KOPT-K1 (cell line): ENCODE measurements around the gene DDTL.
"Not testable (repeated sequence)": the region's sequence is repeated elsewhere in the genome, so short reads cannot be mapped to it uniquely, and the experiment has no call there.

Experiments used
- H3K27ac ChIP-seq: fragments of 200-600 bp; sonication (generic); 2 replicates; pipeline ENCODE4 v1.5.1; 2016; ENCODE audit warnings: antibody characterized with exemption, mild to moderate bottlenecking, low read depth, low read length; ENCODE audit not compliant: poor library complexity, severe bottlenecking
- H3K36me3 ChIP-seq: fragments of 200-600 bp; sonication (generic); 2 replicates; pipeline ENCODE4 v1.5.1; 2017; ENCODE audit warnings: antibody characterized with exemption, mild to moderate bottlenecking, low read length, moderate library complexity; ENCODE audit not compliant: insufficient read depth
- H3K9me3 ChIP-seq: fragments of 200-600 bp; sonication (generic); 2 replicates; pipeline ENCODE4 v1.5.1; 2017; ENCODE audit warnings: antibody characterized with exemption, low read length, mild to moderate bottlenecking; ENCODE audit not compliant: insufficient read depth, poor library complexity, severe bottlenecking

Gene DDTL

GRCh38 chr22:23966568-23966967 is at the start of gene DDTL:
TSS of gene DDTL (plus strand) at chr22:23966888. CDS start at chr22:23966915, 27 bp downstream.
- peaks cover 26% of the 10 kb centered on the region for H3K36me3 ChIP-seq
- H3K9me3 ChIP-seq, H3K27ac ChIP-seq: not testable (repeated sequence)

- H3K36me3 ChIP-seq, result peaks cover 31% of the 10 kb centered on the region; the same call in 1 of the 2 replicates
- H3K27ac ChIP-seq, H3K9me3 ChIP-seq: not testable (repeated sequence)
Observed at GRCh38 chr22:23920267-23920611, 46.4 kb upstream of the DDTL start.

GRCh38 chr22:23921586-23922201 is 45.0 kb upstream of the DDTL start:
- peaks cover 45% of the 10 kb centered on the region; the same call in 1 of the 2 replicates for H3K36me3 ChIP-seq
- not testable (repeated sequence) for H3K27ac ChIP-seq

DNA sequence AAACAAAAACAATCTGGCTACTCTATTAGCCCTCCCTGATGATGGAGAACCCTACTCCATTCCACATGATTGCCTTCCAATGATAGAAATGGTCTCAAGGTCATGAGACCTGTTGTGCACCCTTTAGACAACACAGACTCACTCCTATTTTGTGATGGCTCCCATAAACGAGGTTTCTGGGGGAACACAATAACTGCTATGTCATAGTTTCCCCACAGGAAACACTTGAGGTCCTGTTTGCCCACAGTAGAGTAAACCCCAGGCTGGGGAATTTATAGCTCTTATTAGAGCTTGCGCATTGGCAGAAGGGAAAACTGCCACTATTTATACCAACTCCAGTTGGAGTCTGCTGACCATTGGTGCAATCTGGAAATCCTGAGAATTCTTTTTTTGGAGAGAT is 43.8 kb upstream of the DDTL start:
- Histone ChIP-seq H3K9me3 (peaks cover 20% of the 10 kb centered on the region), H3K36me3 (peaks cover 57% of the 10 kb centered on the region; the same call in 1 of the 2 replicates), H3K27ac (no peak overlapping the region)

More at GRCh38 chr22:23921586-23922201, 45.0 kb upstream of the DDTL start:
- peaks cover 18% of the 10 kb centered on the region for H3K9me3 ChIP-seq

DNA sequence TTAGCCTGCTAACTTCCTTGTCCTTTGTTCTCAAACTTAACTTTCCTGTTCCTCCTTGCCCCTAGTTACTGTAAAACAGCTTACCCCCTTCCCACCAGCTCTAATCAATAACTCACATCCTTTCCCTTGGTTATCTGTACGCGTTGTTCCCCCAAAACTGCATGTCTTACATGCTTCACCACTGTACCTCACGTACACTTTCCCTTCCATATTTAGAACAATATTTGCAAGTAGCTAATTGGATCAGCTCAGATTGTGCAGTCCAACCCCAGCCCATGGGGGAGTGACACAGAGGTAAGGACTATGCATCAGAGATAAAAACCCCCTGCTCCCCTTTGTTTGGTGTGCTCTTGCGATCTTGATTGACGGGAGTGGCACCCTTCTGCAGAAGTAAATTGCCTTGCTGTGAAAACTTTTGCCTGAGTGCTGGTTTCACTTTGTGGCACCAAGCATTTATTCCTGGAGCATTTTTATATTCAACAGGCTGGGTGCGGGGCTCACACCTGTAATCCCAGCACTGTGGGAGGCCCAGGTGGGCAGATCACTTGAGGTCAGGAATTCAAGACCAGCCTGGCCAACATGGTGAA is 41.6 kb upstream of the DDTL start:
- H3K36me3 ChIP-seq, result peaks cover 69% of the 10 kb centered on the region; the same call in 1 of the 2 replicates
- no peak overlapping the region for H3K27ac ChIP-seq
- H3K9me3 ChIP-seq, result peaks cover 22% of the 10 kb centered on the region

DNA sequence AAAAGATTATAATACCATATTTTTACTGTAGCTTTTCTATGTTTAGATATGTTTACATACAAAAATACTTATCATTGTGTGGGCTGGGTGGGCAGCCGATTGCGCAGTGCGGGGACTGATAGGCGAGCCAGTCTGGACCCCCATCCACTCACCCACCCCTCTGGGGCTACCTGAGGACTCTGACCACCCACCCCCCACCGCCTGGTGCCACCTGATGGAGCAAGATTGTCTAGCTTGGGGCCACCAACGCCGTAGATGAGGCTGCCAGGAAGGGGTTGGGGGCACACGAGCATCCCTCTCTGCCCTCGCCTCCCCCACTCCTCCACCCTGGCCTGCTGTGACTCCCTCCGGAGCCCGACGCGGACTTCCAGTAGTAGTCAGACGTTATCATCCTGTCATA is 40.1 kb upstream of the DDTL start:
- Histone ChIP-seq H3K36me3 (peaks cover 76% of the 10 kb centered on the region; the same call in 1 of the 2 replicates), H3K27ac (no peak overlapping the region), H3K9me3 (peaks cover 29% of the 10 kb centered on the region)

DNA sequence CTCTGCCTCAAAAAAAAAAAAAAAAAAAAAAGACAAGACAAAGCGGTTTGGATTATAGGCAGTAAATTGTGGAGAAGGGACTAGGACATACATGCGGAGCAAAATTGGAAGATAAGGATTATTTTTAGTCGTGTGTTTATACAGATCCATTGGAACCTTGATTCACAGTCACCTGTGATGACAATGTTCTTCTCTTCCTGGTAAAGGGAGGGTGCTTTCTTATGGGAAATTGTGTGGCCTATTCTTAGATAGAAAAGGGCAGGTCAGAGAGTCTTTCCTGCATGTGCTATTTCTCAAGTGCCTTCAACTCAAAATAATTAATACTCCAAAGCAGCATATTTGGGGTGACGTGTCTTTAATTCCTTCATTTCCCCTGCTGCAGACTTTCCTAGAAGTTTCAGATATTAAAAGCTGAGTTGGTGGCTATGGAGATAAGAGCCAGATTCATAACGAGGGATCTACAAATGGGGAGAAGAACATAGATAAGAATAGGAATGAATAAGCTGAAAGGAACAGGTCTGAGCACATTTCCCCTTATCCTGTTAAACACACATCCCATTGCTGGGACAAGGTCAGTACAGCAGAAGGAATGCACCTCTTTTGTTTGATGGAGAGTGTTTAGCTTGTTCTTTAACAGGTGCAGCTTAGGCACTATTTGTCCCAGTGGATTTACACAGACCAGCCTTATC is 28.2 kb upstream of the DDTL start:
- no peak overlapping the region for H3K27ac ChIP-seq

DNA sequence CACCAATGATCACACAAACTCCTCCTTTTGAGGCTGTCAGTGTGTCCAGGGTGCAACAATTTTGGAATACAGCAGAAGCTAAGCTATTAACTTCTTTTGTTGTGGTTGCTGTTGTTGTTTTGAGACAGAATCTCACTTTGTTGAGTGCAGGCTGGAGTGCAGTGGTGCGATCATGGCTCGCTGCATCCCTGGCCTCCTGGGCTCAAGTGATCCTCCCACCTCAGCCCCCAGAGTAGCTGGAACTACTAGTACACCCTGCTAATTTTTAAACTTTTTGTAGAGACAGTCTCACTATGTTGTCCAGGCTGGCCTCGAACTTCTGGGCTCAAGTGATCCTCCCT is 27.7 kb upstream of the DDTL start:
- H3K9me3 ChIP-seq, result no peaks in the 10 kb centered on the region
- H3K27ac ChIP-seq, result no peak overlapping the region
- no peaks in the 10 kb centered on the region for H3K36me3 ChIP-seq

More for the DNA sequence above, 28.2 kb upstream of the DDTL start:
- no peaks in the 10 kb centered on the region for H3K9me3 ChIP-seq
- H3K36me3 ChIP-seq, result no peaks in the 10 kb centered on the region

DNA sequence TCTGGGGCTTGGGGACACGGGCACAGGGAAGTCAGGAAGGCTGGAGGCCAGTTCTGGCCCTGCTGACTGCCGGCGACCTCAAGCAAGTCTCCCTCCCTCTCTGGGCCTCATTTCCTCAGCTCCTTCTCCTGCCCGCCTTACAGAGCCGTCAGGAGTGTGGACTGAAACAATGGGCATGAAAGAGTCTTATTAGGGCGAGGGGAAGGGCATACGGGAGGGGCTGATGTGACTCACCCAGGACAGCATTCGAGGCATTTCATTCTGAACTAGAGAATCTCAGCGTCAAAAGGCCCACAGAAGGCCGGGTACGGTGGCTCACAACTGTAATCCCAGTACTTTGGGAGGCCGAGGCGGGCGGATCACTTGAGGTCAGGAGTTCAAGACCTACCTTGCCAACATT is 26.5 kb upstream of the DDTL start:
- not testable (repeated sequence) for H3K27ac ChIP-seq, H3K9me3 ChIP-seq, H3K36me3 ChIP-seq

DNA sequence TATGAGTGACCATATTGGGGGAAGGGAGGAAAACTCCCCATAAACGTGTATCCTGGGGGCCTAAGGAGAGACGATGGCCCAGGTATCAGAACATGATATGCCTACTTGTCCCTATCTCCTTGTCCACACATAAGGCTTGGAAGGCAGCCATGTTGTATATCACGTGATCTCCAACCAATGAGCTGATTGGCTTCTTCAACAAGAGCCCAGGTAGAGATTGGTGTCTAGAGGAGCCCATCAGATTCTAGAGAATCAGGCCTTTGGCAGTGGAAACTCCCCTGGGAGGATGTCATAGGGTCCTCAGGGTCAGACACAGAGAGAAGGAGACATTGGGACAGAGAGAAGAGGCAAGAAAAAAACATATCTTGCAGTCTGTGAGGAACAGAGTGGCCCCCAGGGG is 19.3 kb upstream of the DDTL start:
- H3K27ac ChIP-seq, H3K9me3 ChIP-seq, H3K36me3 ChIP-seq: not testable (repeated sequence)

GRCh38 chr22:23949764-23950163 is 16.9 kb upstream of the DDTL start:
- H3K9me3 ChIP-seq, H3K27ac ChIP-seq, H3K36me3 ChIP-seq: not testable (repeated sequence)

- H3K9me3 ChIP-seq, H3K27ac ChIP-seq, H3K36me3 ChIP-seq: not testable (repeated sequence)
Observed at GRCh38 chr22:23951383-23951782, 15.3 kb upstream of the DDTL start.

- H3K27ac ChIP-seq, H3K36me3 ChIP-seq, H3K9me3 ChIP-seq: not testable (repeated sequence)
Observed at GRCh38 chr22:23952794-23953405, 13.8 kb upstream of the DDTL start.

DNA sequence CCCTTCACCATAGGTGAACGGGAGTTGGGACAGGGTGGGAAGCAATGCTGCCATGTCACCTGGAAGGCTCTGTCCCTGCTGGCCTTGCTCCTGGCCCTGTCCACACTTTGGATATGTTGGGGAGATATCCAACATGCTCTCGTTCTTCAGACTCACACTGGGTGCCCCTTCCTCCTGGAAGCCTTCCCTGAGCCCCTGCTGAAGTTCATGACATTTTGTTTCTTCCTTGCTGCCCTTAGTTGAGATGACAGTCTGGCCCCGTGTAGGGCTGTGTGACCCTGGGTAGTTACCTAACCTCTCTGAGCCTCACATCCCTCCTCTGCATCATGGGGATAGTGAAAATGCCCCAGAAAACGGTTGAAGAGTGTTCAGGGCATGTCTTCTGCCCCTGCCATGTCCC is 13.2 kb upstream of the DDTL start:
- not testable (repeated sequence) for H3K36me3 ChIP-seq, H3K9me3 ChIP-seq, H3K27ac ChIP-seq

DNA sequence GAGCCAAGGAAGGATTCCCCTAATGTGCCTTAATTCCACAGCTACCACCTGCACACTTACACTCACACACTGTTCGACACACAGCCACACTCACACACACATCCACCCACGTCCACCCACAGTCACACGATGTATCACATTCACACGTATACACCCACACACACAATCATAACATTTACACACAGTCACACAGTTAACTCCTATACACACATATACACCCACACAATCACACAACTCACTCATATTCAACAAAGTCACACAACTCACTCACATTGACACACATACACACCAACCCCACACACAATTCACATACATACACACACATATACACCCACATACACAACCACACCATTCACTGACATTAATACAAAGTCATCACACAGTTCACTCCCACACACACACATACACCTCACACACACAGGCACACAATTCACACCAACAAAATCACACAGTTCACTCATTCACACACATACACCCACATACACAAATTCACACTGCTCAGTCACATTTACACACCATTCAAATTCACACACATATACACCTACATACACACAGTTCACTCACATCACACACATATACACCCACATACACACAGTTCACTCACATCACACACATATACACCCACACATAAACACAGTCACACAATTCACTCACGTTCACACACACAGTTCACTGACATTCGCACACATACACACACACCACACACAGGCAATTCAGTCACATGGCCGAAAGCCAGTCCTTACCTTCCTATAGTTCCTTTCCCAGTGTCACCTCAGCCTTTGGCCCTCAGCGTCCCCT is 12.3 kb upstream of the DDTL start:
- H3K27ac ChIP-seq, H3K36me3 ChIP-seq: not testable (repeated sequence)

More for the DNA sequence above, 12.3 kb upstream of the DDTL start:
- not testable (repeated sequence) for H3K9me3 ChIP-seq
